Measurements from ENCODE around the gene WDR59.
A peak's percentile ranks its signal among the peaks of the same experiment; 100 is the strongest.
"Not testable (repeated sequence)": the region's sequence is repeated elsewhere in the genome, so short reads cannot be mapped to it uniquely, and the experiment has no call there.

WDR59 gene

DNA sequence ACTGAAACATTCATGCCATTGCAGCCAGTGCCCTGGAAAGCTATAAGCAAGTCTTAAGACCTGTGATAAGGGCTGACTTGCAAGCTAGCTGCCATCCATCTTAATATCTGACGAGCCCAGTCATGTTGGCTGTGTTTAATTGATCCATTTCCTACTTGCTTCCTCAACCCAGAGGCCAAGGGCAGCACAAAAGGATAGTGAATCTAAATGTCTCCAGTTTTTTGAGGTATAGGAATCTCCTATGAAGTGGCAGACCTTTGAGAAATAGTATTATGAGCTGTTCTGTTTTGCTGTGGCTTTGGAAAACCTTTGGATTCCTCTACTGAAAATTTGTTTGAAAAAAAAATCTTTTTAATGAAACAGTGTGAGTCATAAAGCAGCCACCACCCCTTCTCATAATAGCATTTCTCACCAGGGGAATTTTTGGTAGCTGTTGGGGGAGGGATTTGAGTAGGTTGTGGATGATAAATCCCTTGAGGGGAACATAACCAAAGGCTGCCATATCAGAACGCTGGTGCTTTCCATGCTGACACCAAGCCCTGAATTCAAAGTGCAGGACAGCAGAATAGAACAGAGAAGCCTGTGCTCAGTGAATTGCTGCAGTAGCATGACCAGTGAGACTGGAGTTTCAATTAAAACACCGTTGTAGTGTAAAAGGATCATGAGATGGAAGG, 26.8 kb upstream of the WDR59 start:
- no peak for DNase-seq

DNA sequence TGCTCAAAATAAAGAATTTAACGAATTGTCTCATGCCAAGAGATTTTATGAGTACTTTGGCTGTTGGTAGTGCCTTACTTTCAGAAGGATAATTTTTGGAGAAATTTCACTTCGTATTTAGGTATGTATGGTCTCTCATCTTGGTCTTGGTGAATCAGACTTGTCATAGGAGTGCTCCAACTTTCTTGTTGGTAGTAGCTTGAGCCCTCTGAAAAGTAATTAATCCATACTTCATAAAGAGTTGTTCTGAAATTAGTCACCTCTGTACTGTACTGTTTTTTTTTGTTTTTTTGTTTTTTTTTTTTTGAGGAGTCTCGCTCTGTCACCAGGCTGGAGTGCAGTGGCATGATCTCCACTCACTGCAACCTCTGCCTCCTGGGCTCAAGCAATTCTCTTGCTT, 25.5 kb upstream of the WDR59 start:
- no peak for DNase-seq

DNA sequence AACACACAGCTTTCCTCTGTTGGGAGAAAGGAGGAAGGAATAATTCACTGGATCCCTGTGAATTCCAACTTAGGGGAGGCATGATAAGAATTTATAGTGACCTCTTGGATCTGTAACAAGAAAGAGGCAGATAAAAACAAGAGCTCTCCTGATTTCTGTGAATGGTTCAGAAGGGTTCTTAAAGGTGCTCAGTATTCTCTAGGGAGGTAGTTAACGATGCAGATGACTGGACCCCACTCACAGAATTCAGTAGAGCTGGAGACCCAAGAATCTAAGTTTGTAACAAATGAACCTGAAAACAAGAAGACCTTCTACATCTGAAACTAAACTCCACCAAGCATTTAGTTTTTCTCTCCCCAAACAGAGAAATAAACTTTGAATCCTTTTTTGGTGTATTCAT, 22.5 kb upstream of the WDR59 start:
- DNase-seq = no peak

DNA sequence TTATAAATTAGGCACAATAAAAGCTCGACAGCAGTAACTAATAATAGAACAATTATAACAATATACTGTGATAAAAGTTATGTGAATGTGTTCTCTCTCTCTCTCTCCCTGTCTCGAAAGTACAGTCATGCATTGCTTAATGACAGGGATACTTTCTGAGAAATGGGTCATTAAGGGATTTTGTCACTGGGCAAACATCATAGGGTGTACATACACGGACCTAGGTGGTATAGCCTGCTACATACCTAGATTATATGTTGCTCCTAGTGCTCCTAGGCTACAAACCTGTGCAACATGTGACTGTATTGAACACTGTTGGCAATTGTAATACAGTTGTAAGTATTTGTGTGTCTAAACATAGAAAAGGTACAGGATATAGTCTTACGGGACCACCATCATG, 20.8 kb upstream of the WDR59 start:
- DNase-seq = no peak

DNA sequence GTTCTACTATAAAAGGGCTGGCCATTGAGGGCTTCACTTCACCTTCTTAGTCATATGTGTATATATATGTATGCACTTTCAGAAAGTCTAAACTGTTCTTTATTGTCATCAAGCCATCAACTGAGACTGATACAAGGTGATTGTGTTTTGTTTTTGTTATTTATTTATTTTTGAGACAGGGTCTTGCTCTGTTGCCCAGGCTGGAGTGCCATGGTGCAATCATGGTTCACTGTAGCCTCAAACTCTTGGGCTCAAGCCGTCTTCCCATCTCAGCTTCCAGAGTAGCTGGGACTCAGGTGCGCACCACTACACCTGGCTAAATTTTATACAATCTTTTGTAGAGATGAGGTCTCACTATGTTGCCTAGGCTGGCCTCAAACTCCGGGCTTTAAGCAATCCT, 19.5 kb upstream of the WDR59 start:
- DNase-seq = no peak

DNA sequence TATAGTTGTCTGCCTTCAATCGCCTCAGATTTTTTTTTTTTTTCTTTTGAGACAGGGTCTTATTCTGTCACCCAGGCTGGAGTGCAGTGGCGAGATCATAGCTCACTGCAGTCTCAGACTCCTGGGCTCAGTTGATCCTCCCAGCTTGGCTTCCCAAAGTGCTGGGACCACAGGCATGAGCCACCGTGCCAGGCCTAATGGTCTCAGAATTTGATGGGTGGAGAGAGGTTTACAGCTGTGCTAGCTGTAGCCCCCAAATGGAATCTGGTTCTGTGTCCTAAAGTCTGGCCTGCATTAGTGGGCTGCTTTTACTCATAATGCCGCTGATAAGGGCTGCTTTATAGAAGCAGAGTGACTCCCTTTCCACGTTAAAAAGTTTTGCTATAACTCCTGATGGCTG, 19.0 kb upstream of the WDR59 start:
- no peak for DNase-seq

DNA sequence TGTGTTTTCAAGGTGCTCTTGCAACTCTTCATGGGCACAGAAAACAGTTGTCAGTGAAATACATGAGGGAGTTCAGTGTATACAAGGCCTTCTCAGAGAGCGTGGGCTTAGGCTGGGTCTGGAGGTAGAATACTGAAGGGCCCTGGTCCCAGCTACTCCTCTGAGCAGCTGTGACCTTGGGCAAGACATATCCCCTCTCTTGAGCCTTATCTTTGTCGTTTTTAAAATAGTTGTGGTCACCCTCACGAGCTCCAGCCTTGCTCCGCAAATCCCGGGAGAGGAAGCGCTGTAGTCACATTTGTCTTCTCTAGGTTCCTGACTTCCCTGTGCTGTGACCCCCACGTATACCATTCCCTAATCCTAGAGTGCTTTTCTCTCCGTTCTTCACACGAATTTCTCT, 17.6 kb upstream of the WDR59 start:
- no peak for DNase-seq

DNA sequence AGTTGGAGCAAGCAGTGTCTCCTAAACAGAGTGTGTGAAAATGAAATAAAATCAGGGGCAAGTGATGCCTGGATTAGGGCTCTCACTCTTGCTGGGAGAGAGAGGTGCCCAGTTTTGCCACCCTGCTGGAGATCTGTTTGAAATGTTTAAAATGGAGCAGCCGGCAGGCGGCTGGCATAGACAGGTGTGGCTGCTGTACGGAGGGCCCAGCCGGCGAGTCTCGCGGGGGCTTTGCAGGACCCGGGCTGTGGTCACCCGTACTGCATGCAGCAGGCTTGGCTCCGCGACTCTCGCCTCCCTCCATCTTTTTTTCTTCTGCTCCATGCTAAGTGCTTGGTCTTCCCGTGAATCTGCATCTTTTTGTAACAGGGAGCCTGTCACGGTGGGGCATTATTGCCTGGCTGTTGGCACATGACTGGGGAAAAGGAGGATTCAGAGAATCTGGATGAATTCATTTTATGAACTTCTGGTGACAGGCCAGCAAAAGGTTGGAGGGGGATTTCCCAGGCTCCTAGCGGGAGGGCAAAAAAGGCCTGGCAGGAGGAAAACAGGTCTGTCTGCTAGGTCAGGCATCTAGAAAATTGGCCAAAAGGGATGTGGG, 15.7 kb upstream of the WDR59 start:
- DNase-seq = peak; percentile 29

DNA sequence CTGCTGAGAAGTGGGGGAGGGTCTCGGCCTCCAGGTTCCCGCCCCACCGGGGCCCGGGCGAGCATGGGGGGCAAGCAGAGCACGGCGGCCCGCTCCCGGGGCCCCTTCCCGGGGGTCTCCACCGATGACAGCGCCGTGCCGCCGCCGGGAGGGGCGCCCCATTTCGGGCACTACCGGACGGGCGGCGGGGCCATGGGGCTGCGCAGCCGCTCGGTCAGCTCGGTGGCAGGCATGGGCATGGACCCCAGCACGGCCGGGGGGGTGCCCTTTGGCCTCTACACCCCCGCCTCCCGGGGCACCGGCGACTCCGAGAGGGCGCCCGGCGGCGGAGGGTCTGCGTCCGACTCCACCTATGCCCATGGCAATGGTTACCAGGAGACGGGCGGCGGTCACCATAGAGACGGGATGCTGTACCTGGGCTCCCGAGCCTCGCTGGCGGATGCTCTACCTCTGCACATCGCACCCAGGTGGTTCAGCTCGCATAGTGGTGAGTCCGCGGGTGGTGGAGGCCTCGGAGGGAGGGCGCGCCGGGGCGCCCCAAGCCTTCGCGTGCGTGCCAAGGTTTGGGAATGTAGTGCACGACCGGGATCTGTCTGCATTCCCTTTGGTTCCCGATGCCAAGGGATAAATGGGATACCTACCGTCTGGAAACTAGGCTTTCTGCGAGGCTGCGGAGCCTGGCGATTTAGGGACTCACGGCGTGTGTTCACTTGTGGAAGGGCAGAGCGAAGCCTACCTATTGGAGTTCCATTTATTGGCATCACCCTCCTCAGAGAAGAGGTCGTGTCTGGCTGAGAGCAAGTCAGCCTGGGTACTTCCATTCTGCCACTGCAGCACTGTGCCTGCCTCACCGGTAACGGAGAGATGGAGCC, 14.9 kb upstream of the WDR59 start:
- peak; percentile 55 for DNase-seq

DNA sequence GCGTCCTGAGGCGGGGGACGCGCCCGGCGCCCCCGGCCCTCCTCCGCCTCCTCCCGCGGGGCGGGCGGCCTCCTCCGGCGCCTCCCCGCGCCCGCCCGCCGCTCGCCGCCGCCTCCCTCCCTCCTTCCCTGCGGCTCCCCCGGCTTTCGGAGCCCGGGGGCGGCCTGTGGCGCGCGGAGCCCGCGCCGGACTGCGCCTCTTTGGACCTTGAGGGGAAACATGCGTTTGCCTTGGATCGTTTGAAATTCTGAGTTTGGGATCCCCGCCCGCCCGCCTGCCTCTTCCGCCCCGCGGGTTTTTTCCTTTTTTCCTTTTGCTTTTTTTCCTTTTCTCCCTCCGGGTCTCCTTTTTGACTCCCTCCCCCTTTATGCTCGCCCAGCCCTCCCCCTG, 14.3 kb upstream of the WDR59 start:
- DNase-seq = peak; percentile 53

DNA sequence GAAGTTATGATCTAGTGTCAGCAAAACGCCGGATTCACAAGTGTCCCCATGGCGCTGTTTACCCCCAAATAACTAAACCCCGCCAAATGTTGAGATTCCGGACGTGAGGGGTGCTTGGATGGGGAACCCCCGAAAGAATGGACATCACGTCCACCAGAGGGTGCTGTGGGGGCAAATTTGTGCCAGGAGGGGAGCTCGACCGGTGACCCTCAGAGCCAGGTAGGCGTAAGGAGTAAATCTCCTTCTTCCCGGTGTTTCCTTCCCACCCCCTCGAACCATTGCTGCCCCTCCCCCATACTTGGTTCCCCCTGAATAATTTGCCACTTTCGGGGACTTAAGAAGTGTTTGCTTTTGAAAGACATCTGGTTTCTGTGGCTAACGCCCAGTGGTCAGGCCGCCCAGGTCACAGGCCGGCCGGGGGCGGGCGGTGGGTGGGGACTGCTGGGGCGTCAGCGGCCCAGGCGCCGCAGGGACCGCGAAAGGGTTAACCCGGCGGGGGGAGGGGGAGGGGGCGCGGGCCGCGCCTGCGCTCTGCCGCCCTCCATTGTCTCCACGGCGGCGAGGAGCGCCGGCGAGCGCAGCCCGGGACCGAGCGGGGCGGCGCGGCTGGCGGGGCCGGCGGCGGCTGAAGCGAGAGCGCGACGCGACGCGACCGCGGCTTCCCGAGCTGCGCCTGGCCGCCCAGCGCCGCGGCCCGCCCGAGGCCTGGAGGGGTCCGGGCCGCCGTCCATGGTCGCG, 13.7 kb upstream of the WDR59 start, which contains the start of gene ZNRF1:
Gene ZNRF1 (plus strand): TSS at position 544 of the 738 bp plus-strand sequence. CDS start 648 bp downstream, outside the sequence.
- DNase-seq = peak; percentile 88

DNA sequence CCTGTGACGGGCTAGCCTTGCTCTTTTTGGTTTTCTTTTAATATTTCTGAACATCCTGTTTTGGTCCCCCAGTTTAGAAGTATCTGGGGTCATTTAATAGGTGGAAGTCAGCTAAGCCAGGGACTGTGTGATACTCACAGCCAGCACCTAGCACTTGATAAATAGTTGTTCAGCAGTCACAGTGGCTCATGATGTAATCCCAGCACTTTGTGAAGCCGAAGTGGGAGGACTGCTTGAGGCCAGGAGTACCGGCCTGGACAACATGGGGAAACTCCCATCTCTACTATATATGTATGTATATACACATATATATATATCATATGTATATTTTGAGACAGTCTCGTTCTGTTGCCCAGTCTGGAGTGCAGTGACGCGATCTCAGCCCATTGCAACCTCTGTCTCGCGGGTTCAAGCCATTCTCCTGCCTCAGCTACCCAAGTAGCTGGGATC, 12.1 kb upstream of the WDR59 start:
- no peak for DNase-seq

DNA sequence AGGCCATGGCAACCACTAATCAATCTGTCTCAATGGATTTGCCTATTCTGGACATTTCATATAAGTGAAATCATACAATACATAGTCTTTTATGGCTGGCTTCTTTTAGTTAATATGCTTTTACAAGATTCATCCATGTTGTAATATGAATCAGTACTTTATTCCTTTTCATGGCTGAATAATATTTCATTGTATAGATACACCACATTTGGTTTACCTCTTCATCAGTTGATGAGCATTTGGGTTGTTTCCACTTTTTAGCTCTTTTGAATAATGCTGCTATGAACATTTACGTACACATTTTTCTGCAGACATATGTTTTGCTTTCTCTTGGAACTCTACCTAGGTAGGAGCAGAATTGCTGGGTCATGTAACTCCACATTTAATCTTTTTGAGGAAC, 11.1 kb upstream of the WDR59 start:
- DNase-seq = no peak

DNA sequence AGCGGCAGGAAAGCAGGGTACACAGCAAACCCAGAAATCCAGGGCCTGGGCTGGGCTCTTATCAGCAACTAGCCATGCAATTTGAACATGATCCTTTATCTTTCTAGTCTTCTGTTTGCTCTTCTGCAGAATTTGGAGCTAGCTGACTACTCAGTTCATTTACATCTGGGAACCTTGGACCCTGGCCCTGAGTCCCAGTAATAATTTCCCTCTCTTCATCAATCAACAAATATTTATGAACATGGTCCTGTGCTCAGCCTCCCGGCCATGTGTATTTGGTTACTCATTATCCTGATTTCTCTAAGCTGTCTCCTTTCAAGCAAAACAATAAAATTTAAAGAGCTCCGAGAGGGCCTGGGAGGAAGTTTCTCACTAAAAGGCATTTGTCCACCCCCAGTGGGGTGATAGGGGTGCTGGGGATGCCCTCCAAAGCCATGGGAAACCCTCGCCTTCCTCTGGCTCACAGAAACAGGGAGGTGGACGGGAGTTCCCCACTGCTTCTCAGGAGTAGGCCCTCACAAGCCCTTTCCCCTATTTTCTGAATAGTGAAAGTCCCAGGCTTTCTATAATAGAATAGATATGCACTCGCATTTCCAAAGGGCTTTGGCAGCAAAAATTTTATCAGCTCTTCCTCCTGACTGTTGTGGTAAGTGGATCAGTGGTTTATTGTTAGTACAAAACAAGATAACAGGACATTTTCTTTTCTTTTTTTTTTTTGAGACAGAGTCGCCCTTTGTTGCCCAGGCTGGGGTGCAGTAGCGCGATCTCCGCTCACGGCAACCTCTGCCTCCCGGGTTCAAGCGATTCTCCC, 6.9 kb upstream of the WDR59 start:
- DNase-seq = peak; percentile 27

DNA sequence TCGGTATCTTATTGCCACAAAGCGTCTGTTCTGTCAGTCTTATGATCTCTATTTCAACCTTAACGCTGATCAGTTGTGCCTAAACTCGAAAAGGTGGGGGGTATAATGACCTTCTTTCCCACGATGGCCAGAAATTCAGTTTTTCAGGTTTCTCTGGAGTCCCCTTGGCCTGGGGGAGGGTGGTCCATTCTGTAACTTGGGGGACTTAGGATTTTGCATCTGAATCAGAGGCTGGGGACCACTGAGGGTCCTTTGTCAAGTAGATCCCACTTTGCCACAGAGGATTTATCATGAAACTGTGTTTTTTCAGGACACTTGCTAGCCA, 6.3 kb upstream of the WDR59 start:
- DNase-seq = no peak

DNA sequence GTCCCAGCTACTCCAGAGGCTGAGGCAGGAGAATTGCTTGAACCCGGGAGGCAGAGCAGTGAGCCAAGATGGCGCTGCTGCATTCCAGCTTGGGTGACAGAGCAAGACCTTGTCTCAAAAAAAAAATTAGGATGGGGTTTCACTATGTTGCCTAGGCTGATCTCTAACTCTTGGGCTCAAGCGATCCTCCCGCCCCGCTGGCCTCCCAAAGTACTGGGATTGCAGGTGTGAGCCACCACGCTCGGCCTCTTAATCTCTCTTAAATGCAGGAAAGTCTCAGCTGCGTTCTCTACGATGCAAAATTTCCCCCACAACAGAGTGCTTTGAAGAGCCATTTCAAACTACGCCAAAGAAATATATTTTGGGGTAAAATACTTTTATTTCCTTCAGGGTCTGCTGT, 5.9 kb upstream of the WDR59 start:
- no peak for DNase-seq

DNA sequence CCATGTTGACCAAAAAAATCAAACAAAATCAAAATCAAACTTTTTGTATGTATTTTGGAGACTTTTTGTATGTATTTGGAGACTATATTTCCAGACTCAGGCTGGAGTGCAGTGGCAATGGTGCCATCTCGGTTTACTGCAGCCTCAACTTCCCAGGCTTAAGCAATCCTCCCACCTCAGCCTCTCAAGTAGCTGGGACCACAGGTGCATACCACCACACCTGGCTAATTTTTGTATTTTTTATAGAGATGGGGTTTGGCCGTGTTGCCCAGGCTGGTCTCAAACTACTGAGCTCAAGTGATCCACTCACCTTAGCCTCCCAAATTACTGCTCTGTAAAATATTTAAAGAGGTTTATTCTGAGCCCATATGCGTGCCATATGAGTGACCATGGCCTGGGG, 4.9 kb upstream of the WDR59 start:
- DNase-seq = not testable (repeated sequence)

DNA sequence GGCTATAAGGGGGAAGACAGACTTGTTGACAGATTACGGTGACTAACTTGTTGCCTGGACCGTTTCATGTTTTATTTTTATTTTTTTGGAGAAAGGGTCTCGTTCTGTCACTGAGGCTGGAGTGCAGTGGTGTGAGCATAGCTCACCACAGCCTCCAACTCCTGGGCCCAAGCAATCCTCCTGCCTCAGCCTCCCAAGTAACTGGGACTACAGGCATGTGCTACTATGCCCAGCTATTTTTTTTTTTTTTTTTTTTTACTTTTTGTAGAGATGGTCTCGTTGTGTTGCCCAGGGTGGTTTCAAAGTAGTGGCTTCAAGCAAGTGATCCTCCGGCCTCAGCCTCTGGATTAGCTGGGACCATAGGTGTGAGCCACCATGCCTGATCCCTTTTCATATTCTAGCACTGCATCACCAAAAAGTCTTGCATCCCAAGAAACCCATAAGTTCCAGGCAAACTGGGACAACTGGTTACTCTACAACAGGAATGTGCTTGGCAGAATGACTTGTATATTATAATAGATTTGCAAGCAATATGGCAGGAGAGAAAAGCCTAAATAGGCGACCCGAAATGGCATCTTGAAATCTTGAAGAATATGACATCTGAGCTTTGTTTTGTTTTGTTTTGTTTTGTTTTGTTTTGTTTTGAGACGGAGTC, 2.2 kb upstream of the WDR59 start:
- DNase-seq = no peak

DNA sequence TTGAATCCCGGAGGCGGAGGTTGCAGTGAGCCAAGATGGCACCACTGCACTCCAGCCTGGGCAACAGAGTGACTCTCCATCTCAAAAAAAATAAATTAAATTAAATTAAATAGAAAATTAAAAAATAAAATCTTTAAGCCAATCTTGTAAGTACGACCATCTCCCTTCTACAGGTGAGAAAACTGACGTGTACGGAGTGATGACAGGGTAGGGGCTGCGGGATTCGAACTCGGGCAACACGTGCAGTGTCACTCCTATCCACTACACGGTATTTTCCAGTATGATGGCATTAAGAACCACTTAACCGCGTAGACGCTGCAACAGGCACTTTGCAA, 762 bp downstream of the WDR59 start:
- DNase-seq = no peak

DNA sequence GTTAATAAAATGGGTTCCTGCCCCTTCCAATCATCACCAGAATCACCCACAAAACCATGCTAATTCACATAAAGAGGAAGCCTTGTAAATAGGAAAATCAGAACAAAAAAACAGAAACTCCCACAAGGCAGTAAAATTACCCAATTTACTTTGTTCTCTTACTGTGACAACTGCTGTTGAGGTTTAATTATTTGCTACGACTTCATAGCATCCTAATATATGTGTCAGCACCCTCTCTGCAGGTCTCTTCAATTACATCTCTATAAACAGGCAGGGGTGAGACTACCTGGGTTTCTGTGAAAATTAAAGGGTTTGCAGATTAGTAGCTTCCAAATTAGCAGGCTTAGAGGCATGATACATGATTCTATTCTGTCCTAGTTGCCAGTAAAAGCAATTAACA, 2.7 kb downstream of the WDR59 start:
- DNase-seq = no peak

DNA sequence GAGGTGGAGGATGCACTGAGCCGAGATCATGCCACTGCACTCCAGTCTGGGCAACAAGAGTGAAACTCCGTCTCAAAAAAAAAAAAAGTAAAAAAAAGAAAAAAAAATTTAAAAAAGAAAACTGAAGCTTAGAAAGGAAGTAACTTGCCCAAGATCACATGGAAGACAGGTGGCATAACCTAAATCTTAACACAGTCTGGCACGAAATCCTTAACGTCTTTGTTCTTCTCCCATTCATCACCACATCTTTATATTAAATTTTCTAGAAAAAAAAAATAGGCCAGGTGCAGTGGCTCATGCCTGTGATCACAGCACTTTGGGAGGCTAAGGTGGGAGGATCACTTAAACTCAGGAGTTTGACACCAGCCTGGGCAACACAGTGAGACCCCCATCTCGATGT, 9.3 kb downstream of the WDR59 start:
- DNase-seq = no peak

DNA sequence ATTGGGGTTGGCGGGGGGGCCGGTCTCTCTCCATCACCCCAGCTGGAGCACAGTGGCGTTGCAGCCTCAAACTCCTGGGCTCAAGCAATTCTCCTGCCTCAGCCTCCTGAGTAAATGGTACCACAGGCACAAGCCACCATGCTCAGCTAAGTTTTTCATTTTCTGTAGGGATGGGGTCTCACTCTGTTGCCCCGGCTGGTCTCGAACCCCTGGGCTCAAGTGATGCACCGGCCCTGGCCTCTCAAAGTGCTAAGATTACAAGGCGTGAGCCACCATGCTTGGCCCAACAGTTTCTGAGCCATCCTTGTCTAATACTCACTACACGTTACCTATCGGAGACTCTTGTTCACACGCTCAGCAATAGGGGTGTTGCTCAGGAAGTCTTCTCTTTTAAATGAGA, 11.6 kb downstream of the WDR59 start:
- DNase-seq = no peak
